Measurements from ENCODE around the gene WDR45B.

- TF ChIP-seq CTCF (IDR thresholded peaks at IDR 0.05; ENCODE audit: extremely low read depth in 1 of 2, insufficient read depth in 1 of 2, low read depth in 1 of 2, low read length in 2 of 2) (no peak), POLR2A (IDR thresholded peaks at IDR 0.05; ENCODE audit: low read depth, low read length) (no peak), EZH2 (IDR thresholded peaks at IDR 0.05; ENCODE audit: borderline replicate concordance, low read depth, low read length, severe bottlenecking) (no peak)
Measured at GRCh38 chr17:82602487-82602886, 45.8 kb downstream of the WDR45B start.
